NB4 (cell line): ENCODE results near the gene CIDEA.
"Not testable (repeated sequence)": the region's sequence is repeated elsewhere in the genome, so short reads cannot be mapped to it uniquely, and the experiment has no call there.

ENCODE experiments used
- DNase-seq: peaks from one replicate; pipeline ENCODE4 v3.0.0; 2010; ENCODE audit warnings: low read depth
- H3K4me3 ChIP-seq: one replicate; pipeline ENCODE4 v1.5.1; 2011; ENCODE audit warnings: mild to moderate bottlenecking, low read depth, low read length, moderate library complexity
- CTCF ChIP-seq: IDR thresholded peaks from one replicate; pipeline ENCODE4 v1.5.1; 2012; ENCODE audit warnings: low read depth, low read length
- MYC ChIP-seq: IDR thresholded peaks from 2 replicates; pipeline ENCODE4 v1.6.1; 2011; ENCODE audit warnings: low read depth, low read length
- POLR2A ChIP-seq: IDR thresholded peaks from 2 replicates; pipeline ENCODE4 v1.6.1; 2011; ENCODE audit warnings: mild to moderate bottlenecking; ENCODE audit not compliant: insufficient read length; ENCODE audit errors: extremely low read depth
- TF ChIP-seq, protein P1 (sequence below): IDR thresholded peaks from 2 replicates; pipeline ENCODE4 v1.6.1; 2011; ENCODE audit warnings: low read depth, low read length

CIDEA gene

GRCh38 chr18:12236934-12237832 lies 17.0 kb upstream of the CIDEA start:
- DNase-seq: peak; percentile 71
- no peak overlapping the region for H3K4me3 ChIP-seq
- TF ChIP-seq MYC (no peak), CTCF (peak; percentile 83)

DNA sequence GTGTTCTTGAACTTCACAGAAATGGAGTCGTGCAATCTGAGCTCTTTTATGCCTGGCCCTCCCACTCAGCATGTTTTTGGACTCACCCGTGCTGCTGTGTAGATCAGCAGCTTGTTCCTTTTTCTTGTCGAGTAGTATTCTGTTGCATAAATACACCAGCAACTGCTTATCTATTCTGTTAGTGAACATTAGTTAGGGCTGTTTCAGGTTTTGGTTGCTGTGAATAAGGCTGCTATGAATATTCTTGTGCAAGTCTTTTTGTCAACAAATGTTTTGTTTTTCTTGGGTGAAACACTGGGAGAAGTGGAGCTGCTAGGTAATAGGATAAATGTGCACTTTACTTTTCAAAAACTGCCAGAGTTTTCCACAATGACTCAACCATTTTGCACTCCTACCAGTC lies 15.3 kb upstream of the CIDEA start:
- peak; percentile 44 for DNase-seq

GRCh38 chr18:12239431-12239830 lies 14.7 kb upstream of the CIDEA start:
- TF ChIP-seq POLR2A: no peak
- no peak for TF ChIP-seq CTCF
- no peak for TF ChIP-seq MYC
- TF ChIP-seq, protein P1, sequence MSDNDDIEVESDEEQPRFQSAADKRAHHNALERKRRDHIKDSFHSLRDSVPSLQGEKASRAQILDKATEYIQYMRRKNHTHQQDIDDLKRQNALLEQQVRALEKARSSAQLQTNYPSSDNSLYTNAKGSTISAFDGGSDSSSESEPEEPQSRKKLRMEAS: no peak
- no peak for DNase-seq
- no peak overlapping the region for H3K4me3 ChIP-seq

More for the DNA sequence above, 15.3 kb upstream of the CIDEA start:
- TF ChIP-seq, protein P1: no peak
- TF ChIP-seq MYC (no peak), CTCF (no peak)
- no peak overlapping the region for H3K4me3 ChIP-seq

GRCh38 chr18:12242658-12243260 lies 11.4 kb upstream of the CIDEA start:
- no peak overlapping the region for H3K4me3 ChIP-seq
- no peak for TF ChIP-seq POLR2A
- TF ChIP-seq CTCF: no peak
- TF ChIP-seq MYC: no peak
- DNase-seq: no peak

DNA sequence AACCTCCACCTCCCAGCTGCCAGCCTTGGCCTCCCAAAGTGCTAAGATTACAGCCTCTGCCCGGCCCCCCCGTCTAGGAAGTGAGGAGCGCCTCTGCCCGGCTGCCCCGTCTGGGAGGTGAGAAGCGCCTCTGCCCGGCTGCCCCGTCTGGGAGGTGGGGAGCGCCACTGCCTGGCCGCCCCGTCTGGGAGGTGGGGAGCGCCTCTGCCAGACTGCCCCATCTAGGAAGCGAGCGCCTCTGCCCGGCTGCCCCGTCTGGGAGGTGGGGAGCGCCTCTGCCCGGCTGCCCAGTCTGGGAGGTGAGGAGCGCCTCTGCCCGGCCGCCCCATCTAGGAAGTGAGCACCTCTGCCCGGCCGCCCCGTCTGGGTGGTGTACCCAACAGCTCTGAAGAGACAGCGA lies 10.9 kb upstream of the CIDEA start:
- H3K4me3 ChIP-seq, DNase-seq: not testable (repeated sequence)

GRCh38 chr18:12245793-12246135 lies 8.4 kb upstream of the CIDEA start:
- no peak for DNase-seq
- no peak for TF ChIP-seq MYC
- TF ChIP-seq CTCF: no peak
- no peak for TF ChIP-seq POLR2A
- TF ChIP-seq, protein P1: no peak
- H3K4me3 ChIP-seq: no peak overlapping the region
